HT1080 (cell line): Measurements from ENCODE around the gene ZNF223. TPM values are rescaled to one million over a fixed set of nuclear protein-coding genes. Genes with fewer than 3 reads are reported as not detected.

Experiments used
- DNase-seq: peaks from one replicate; pipeline ENCODE4 v3.0.0-alpha.2; 2015; ENCODE audit warnings: low read depth
- small RNA-seq: library from RNA; depleted of rRNA; stranded (forward); fragments of <200 nt; gene quantifications from one replicate; pipeline ENCODE3, GENCODE V24; 2014
- total RNA-seq: library from RNA; depleted of rRNA; stranded (reverse); fragments of >200 nt; shearing (Covaris generic); gene quantifications from 2 replicates; pipeline ENCODE4 v1.2.3, GENCODE V29; 2014; rRNA removed

ZNF223 gene
- total RNA-seq, 1 experiment from 2014 or later = 4.2 TPM

DNA sequence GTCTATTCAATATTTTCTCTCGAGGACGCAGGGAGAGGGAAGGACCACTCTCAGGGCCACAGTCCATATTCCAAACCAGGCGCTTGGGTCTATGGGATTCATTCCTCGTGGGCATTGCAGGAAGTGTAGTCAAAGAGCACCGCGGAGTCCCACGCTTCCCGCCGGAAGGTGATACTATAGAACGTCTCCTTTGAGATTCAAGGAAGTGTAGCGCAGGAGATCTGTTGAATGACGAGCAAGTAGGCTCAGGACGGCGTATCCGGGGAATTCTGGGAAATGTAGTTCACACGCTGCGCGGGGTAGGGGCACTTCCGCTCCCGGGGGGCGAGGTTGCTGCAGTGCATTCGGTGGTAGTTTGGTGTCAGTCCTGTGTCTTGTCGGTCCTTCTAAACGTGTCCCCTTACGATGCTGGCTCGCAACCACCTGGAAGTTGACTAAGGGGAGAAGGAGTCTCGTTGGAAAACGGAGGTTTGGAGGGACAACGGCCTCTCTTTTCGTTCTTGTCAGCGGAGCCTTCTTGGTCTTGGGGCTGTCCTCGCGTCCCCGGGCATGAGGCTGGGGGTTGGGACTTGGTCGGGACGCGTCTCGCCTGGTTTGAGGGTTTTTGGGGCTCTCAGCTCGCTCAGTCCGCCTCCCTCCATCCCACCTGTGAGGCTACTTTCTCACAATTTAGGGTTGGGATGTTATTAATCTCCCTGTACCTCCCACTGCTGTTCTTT is 20.1 kb downstream of the ZNF223 start, which contains the start of gene ZNF284:
TSS of gene ZNF284 (plus strand) at position 336 of the 719 bp plus-strand sequence. CDS start 4,231 bp downstream, outside the sequence.
- DNase-seq = peak; percentile 95

DNA sequence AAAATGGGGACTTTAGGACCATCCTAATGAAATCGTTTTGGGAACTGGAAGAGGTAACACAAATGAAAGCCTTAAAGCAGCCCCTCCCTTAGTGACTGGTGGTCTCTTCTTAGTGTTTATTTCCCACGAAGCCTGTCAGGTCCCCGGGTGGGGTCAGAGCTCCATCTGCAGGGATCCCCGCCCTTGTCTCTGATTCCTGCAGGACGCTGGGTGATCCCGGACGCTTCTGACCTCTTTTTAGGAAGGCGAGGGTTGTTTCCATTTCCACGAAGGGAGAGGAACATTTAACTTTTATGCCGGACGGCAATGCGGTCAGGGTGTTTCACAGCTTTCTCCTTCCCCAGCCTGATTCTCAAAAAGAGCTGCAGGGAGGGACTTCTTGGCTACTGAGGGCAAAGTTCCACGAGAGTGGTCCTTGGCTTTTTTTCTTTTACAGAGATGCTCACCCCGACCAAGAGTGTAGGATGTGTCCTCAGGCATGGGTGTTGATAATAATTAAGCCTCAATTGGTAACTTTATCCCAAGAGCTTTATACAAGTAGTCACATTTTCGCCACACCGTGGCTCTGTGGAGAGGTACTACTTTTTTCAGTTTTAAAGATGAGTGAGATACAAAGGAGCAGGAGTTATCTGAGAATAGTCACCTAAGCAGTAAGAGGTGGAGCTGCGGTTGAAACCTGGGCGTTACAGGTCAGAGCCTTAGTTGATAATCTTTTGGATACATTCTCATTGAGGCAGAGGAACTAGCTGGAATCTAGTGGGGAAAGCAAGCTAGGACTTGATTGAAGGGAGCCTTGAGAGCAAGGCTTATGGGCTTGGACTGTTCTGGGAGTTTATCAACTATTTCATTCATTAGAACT is 20.9 kb downstream of the ZNF223 start:
- peak; percentile 8 for DNase-seq

DNA sequence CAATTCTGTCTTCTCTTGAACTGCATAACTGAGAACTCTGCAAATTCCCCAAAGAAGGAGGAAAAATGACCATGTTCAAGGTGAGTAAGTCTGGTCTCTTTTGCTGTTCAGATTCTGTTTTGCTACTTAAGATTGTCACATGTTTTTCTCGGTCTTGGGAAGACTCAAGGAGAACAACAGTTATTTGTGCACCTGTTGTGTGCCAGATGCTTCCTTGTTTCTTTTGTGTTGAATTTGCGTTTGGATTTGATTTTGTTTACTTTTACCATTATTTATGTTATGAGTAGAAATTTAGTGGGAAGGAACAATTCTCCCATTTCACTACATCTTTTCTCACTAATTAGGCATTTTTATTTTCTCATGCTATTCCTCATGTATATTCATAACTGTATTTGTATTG is 24.5 kb downstream of the ZNF223 start:
- DNase-seq = no peak

DNA sequence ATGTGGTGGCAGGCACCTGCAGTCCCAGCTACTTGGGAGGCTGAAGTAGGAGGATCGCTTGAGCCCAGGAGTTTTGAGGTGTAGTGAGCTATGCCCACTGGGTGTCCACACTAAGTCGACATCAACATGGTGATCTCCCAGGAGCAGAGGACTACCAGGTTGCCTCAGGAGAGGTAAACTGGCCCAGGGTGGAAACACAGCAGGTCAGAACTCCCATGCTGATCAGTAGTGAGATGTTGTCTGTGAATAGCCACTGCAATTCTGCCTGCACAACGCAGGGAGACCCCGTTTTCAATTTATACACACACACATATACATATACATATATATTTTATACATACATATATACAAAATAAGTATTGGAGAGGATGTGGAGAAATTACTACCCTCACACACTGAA is 40.3 kb downstream of the ZNF223 start:
- DNase-seq = no peak

DNA sequence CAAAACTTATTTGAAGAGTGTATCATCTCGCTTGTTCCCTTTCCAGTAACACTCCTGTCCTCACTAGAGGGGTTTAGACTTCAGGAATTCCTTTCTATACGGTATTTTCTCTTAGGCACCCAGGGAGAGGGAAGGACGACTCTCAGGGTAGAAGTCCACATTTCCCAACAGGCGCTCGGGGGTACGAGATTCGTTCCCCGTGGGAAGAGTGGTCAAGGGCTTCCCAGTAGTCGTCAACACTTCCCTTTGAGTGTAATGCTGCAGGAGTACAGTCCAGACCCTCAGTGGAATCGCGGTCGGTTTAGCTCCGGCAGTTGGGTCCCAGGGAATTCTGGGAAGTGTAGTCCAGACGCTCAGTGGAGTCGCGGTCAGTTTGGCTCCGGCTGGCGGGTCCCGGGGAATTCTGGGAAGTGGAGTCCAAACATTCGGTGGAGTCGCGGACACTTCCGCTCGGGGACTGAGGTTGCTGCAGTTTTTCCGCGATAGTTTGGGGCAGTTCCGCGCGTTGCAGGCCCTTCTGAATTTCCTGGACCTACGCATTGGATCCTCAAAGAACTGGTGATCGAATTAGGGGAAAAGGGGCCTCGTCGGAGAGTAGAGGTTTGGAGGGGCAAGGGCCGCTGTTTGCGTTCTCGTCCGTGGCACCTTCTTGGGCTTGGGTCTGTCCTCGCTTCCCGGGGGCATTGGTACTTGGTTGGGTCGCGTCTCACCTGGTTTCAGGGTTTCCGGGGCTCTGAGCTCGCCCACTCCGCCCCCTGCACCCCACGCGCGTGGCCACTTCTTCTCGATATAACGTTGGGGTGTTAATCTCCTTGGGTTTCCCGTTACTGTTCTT is 42.3 kb downstream of the ZNF223 start, which contains the start of gene ZNF224:
TSS of gene ZNF224 (plus strand) at position 431 of the 835 bp plus-strand sequence. CDS start 3,513 bp downstream, outside the sequence.
- peak; percentile 92 for DNase-seq

DNA sequence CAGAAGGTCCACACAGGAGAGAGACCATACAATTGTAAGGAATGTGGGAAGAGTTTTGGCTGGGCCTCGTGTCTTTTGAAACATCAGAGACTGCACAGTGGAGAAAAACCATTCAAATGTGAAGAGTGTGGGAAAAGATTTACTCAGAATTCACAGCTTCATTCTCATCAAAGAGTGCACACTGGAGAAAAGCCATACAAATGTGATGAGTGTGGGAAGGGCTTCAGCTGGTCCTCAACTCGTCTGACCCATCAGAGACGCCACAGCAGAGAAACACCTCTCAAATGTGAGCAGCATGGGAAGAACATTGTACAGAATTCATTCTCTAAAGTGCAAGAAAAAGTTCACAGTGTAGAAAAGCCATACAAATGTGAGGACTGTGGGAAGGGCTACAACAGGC is 55.9 kb downstream of the ZNF223 start:
- DNase-seq = no peak

DNA sequence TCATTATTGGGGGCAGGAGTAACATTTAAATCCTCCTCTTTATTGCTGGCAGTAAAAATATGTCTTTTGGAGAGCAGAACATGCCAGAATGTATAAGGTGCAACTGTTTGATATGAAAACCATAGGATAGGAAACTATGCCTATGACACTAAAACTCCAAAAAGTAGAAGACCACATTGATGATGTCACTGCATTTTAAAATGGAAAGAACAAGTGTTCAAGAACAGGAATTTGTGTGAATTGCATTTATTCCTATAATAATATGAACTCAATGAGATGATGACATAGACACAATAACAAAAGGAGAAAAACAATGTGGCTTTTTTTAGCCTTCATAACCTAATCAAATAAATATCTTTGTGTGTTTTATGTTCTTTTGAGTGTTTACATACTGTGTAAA is 57.6 kb downstream of the ZNF223 start:
- no peak for DNase-seq

DNA sequence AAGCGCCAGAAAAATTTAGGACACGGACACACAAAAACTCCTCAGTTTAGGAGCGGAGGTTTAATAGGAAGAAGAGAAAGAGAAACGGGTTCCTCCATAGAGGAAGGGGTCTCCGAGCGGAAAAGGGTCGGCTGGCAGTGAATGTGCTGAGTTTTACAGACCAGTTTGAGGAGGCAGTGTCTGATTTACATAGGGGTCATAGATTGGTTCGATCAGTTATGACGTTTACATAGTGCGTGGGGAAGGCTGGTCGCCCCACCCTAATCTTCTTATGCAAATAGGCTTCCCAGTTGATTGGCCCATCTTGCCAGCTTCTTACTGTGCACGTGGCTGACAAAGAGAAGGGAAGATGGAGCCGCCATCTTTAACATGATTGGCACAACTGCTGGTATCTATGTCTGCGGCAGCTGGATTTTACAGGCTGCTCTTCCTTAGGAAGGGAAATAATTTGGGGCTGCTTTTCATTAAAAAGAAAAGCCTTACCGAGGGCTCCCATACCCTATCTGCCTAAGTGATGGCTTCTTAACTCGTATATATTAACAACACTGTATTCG is 60.2 kb downstream of the ZNF223 start:
- peak; percentile 39 for DNase-seq

DNA sequence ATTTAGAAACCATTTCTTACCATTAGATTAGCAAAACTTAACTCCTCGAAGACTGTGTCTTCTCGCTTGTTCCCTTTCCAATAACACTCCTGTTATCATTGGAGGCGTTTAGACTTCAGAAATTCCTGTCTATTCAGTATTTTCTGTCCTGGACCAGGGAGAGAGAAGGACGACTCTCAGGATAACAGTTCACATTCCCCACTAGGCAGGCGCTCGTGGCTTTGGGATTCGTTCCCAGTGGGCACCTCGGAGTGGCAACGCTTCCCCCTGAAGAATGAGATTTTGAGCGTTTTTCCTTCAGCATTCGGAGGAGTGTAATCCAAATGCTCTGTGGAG is 60.9 kb downstream of the ZNF223 start:
- DNase-seq = no peak

DNA sequence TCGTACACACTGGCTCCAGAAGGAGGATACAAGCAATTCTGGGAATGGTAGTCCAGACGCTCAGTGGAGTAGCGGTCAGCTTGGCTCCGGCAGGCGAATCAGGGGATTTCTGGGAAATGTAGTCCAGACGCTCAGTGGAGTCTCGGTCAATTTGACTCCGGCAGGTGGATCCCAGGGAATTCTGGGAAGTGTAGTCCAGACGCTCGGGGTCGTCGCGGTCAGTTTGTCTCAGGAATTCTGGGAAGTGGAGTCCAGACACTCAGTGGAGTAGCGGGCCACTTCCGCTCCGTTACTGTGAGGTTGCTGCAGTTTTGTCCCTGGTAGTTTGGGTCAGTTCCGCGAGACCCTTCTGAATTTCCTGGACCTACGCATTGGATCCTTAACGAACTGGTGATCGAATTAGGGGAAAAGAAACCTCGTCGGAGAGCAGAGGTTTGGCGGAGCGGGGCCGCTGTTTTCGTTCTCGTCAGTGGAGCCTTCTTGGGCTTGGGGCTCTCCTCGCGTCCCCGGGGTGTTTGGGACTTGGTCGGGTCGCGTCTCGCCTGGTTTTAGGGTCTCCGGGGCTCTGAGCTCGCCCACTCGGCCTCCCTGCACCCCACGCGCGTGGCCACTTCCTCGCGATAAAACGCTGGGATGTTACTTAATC is 61.4 kb downstream of the ZNF223 start, which contains the start of gene ZNF225:
TSS of gene ZNF225 (plus strand) at position 262 of the 646 bp plus-strand sequence. CDS start 2,429 bp downstream, outside the sequence.
- peak; percentile 99 for DNase-seq

DNA sequence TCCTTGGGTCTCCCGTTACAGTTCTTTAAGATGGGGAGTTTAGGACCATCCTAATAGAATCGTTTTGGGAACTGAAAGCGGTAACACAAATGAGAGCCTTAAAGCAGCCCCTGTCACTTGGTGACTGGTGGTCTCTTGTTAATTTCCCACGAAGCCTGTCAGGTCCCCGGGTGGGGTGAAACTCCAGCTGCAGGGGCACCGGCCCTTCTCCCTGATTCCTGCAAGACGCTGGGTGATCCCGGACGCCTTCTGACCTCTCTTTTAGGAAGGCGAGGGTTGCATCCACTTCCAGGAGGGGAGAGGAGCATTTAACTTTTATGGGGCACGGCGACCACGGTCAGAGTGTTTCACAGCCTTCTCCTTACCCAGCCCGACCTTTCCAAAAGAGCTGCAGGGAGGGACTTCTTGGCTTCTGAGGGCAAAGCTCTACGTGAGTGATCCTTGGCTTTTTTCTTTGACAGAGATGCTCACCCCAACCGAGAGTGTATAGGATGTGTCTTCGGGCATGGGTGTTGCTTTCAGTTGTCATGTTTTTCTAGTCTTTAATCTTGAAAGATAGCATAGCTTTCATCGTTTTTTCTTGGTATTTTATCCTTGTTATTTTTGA is 62.1 kb downstream of the ZNF223 start:
- DNase-seq = no peak

Small RNA genes lying within 50 kb of the gene (small RNA-seq; reads per million reads assigned to genes)
- gene RNU6-902P = not detected

Other genes starting within 250 kb of the ZNF223 start
- 0.07 and 0.37 TPM in 2 replicates for gene LYPD5, start 249.6 kb upstream of the ZNF223 start, total RNA-seq
- gene ZNF283, start 224.7 kb upstream of the ZNF223 start, total RNA-seq = 4.3 and 6.0 TPM in 2 replicates
- gene ZNF404, start 168.1 kb upstream of the ZNF223 start, total RNA-seq = 1.1 and 1.2 TPM in 2 replicates
- gene ZNF45, start 116.8 kb upstream of the ZNF223 start, total RNA-seq = 22.8 and 25.4 TPM in 2 replicates
- 3.1 and 3.7 TPM in 2 replicates for gene ZNF221, start 100.8 kb upstream of the ZNF223 start, total RNA-seq
- 4.4 and 5.3 TPM in 2 replicates for gene ZNF155, start 67.8 kb upstream of the ZNF223 start, total RNA-seq
- 2.6 and 5.3 TPM in 2 replicates for gene ZNF230, start 49.1 kb upstream of the ZNF223 start, total RNA-seq
- gene ZNF222, start 26.7 kb upstream of the ZNF223 start, total RNA-seq = 3.7 and 5.6 TPM in 2 replicates
- gene ZNF284, start 20.1 kb downstream of the ZNF223 start, total RNA-seq = 4.1 and 5.0 TPM in 2 replicates
- 8.3 and 13.5 TPM in 2 replicates for gene ZNF224, start 42.3 kb downstream of the ZNF223 start, total RNA-seq
- 2.9 and 3.4 TPM in 2 replicates for gene ZNF225, start 61.4 kb downstream of the ZNF223 start, total RNA-seq
- gene ZNF234, start 89.5 kb downstream of the ZNF223 start, total RNA-seq = 6.7 and 8.1 TPM in 2 replicates
- 16.7 and 21.8 TPM in 2 replicates for gene ZNF226, start 113.1 kb downstream of the ZNF223 start, total RNA-seq
- 24.9 and 26.3 TPM in 2 replicates for gene ZNF227, start 160.5 kb downstream of the ZNF223 start, total RNA-seq
- gene ZNF233, start 207.8 kb downstream of the ZNF223 start, total RNA-seq = 1.3 and 1.9 TPM in 2 replicates